Measurements from ENCODE around the gene PDE5A.

DNA sequence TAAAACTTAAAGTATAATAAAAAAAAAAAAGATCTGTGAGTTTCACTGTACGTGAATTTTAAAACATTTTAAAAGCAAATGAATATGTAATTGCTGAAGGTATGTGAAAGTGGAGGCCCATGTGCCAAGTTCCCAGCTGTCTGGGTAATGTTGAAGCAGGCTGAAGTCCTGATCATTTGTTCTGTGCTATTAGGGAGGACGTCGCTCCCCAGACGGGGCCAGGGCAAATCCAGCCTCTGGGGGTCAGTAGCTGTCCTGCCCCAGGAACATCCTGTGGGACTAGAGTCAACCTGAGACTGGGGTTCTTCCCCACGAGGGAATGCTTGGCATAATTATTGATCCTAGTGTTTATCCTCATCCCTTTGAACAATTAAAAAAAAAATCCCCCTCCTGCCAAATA lies 48.8 kb downstream of the PDE5A start:
- no peak for TF ChIP-seq EZH2phosphoT487 (IDR thresholded peaks at IDR 0.05; ENCODE audit: borderline replicate concordance, low read length)
- TF ChIP-seq, protein P1, sequence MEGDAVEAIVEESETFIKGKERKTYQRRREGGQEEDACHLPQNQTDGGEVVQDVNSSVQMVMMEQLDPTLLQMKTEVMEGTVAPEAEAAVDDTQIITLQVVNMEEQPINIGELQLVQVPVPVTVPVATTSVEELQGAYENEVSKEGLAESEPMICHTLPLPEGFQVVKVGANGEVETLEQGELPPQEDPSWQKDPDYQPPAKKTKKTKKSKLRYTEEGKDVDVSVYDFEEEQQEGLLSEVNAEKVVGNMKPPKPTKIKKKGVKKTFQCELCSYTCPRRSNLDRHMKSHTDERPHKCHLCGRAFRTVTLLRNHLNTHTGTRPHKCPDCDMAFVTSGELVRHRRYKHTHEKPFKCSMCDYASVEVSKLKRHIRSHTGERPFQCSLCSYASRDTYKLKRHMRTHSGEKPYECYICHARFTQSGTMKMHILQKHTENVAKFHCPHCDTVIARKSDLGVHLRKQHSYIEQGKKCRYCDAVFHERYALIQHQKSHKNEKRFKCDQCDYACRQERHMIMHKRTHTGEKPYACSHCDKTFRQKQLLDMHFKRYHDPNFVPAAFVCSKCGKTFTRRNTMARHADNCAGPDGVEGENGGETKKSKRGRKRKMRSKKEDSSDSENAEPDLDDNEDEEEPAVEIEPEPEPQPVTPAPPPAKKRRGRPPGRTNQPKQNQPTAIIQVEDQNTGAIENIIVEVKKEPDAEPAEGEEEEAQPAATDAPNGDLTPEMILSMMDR (conservative IDR thresholded peaks at IDR 0.05; ENCODE audit: low read depth, low read length): no peak
- TF ChIP-seq EZH2 (IDR thresholded peaks at IDR 0.05; ENCODE audit: low read length, unreplicated experiment): no peak
